GM23338 (cell line): Measurements from ENCODE around the gene DAAM2. TPM values are rescaled to one million over a fixed set of nuclear protein-coding genes. Genes with fewer than 3 reads are reported as not detected.

Source experiments
- ATAC-seq: fragments of 200-7000 bp; cut with Tn5 transposase; 3 replicates; pipeline ENCODE4 v1.9.1; 2020
- DNase-seq: peaks from one replicate; pipeline ENCODE4 v3.0.0-alpha.2; 2015; ENCODE audit warnings: low spot score
- H2AFZ ChIP-seq: fragments of 200-600 bp; sonication (generic); 2 replicates; pipeline ENCODE4 v1.8.0; 2016; ENCODE audit warnings: antibody characterized with exemption, mild to moderate bottlenecking, moderate library complexity
- H3F3A ChIP-seq: fragments of 200-600 bp; sonication (generic); replicated peaks from 2 replicates; pipeline ENCODE4 v1.8.0; 2017; ENCODE audit warnings: antibody characterized with exemption, mixed run types, low read depth
- H3K27ac ChIP-seq: fragments of 200-600 bp; sonication (generic); 2 replicates; pipeline ENCODE4 v1.6.1; 2016; ENCODE audit warnings: low read depth
- H3K27me3 ChIP-seq: fragments of 200-600 bp; sonication (generic); 2 replicates; pipeline ENCODE4 v1.8.0; 2016; ENCODE audit warnings: mild to moderate bottlenecking, mixed run types, moderate library complexity; ENCODE audit not compliant: insufficient read depth
- H3K36me3 ChIP-seq: fragments of 200-600 bp; sonication (generic); 2 replicates; pipeline ENCODE4 v1.8.0; 2016; ENCODE audit warnings: mild to moderate bottlenecking; ENCODE audit not compliant: insufficient read depth
- H3K4me1 ChIP-seq: fragments of 200-600 bp; sonication (generic); 2 replicates; pipeline ENCODE4 v1.8.0; 2016; ENCODE audit warnings: mild to moderate bottlenecking, moderate library complexity; ENCODE audit not compliant: insufficient read depth
- H3K4me2 ChIP-seq: fragments of 200-600 bp; sonication (generic); 2 replicates; pipeline ENCODE4 v1.7.1; 2017; ENCODE audit warnings: mixed run types
- H3K4me3 ChIP-seq: fragments of 200-600 bp; sonication (generic); 2 replicates; pipeline ENCODE4 v1.6.1; 2016; ENCODE audit warnings: mixed run types
- H3K79me2 ChIP-seq: fragments of 200-600 bp; sonication (generic); replicated peaks from 2 replicates; pipeline ENCODE4 v1.8.0; 2017; ENCODE audit warnings: mild to moderate bottlenecking; ENCODE audit not compliant: insufficient read depth
- H3K9me2 ChIP-seq: fragments of 200-600 bp; sonication (generic); 2 replicates; pipeline ENCODE4 v1.8.0; 2017; ENCODE audit not compliant: insufficient read depth
- H4K20me1 ChIP-seq: fragments of 200-600 bp; sonication (generic); replicated peaks from 2 replicates; pipeline ENCODE4 v1.8.0; 2017; ENCODE audit warnings: mild to moderate bottlenecking; ENCODE audit not compliant: insufficient read depth
- H3K27ac Mint-ChIP-seq: 2 replicates; pipeline ENCODE4 v1.8.0; 2020; ENCODE audit warnings: inconsistent platforms, mild to moderate bottlenecking, moderate library complexity, mixed read lengths
- H3K27me3 Mint-ChIP-seq: 3 replicates; pipeline ENCODE4 v1.8.0; 2022; ENCODE audit warnings: low read depth, mild to moderate bottlenecking, moderate library complexity, mixed read lengths, inconsistent platforms; ENCODE audit not compliant: insufficient read depth, poor library complexity
- H3K36me3 Mint-ChIP-seq: 3 replicates; pipeline ENCODE4 v1.8.0; 2021; ENCODE audit warnings: low read depth, mild to moderate bottlenecking, inconsistent platforms, moderate library complexity, mixed read lengths
- H3K4me1 Mint-ChIP-seq: 3 replicates; pipeline ENCODE4 v1.8.0; 2020; ENCODE audit warnings: mild to moderate bottlenecking, inconsistent platforms, mixed read lengths
- H3K4me3 Mint-ChIP-seq: 3 replicates; pipeline ENCODE4 v1.8.0; 2021; ENCODE audit warnings: moderate library complexity, mild to moderate bottlenecking, inconsistent platforms, mixed read lengths
- H3K9me3 Mint-ChIP-seq: 3 replicates; pipeline ENCODE4 v1.8.0; 2020; ENCODE audit warnings: moderate library complexity, mild to moderate bottlenecking, inconsistent platforms, mixed read lengths
- CREB1 ChIP-seq: fragments of 250-450 bp; sonication (Bioruptor Pico); IDR thresholded peaks from 2 replicates; pipeline ENCODE4 v1.5.0; 2020; ENCODE audit warnings: low read depth, mild to moderate bottlenecking, moderate library complexity
- EZH2 ChIP-seq: fragments of 200-600 bp; sonication (generic); IDR thresholded peaks from one replicate; pipeline ENCODE4 v1.8.0; 2017; ENCODE audit warnings: antibody characterized with exemption, mild to moderate bottlenecking, low read depth; ENCODE audit not compliant: unreplicated experiment
- EZH2phosphoT487 ChIP-seq: fragments of 200-600 bp; sonication (generic); IDR thresholded peaks from one replicate; pipeline ENCODE4 v1.8.1; 2018; ENCODE audit warnings: antibody characterized with exemption; ENCODE audit not compliant: unreplicated experiment
- JUNB ChIP-seq: IDR thresholded peaks from one replicate; pipeline ENCODE4 v1.6.1; 2016; ENCODE audit warnings: antibody characterized with exemption; ENCODE audit not compliant: unreplicated experiment
- NANOG ChIP-seq: IDR thresholded peaks from 2 replicates; pipeline ENCODE4 v1.6.1; 2016; ENCODE audit warnings: antibody characterized with exemption, borderline replicate concordance
- POLR2AphosphoS5 ChIP-seq: IDR thresholded peaks from 2 replicates; pipeline ENCODE4 v1.6.1; 2016; ENCODE audit warnings: antibody characterized with exemption, low read depth
- REST ChIP-seq: IDR thresholded peaks from one replicate; pipeline ENCODE4 v1.6.1; 2018; ENCODE audit warnings: antibody characterized with exemption; ENCODE audit not compliant: unreplicated experiment
- STAT1 ChIP-seq: IDR thresholded peaks from one replicate; pipeline ENCODE4 v1.6.1; 2016; ENCODE audit warnings: antibody characterized with exemption; ENCODE audit not compliant: unreplicated experiment
- ZNF114 ChIP-seq: fragments of 250-450 bp; sonication (Bioruptor Pico); IDR thresholded peaks from 2 replicates; pipeline ENCODE4 v1.5.0; 2020; ENCODE audit warnings: mild to moderate bottlenecking, moderate library complexity
- ZNF331 ChIP-seq: fragments of 250-450 bp; sonication (Bioruptor Pico); IDR thresholded peaks from 2 replicates; pipeline ENCODE4 v1.5.0; 2020; ENCODE audit warnings: low read depth, mild to moderate bottlenecking, moderate library complexity
- ZNF462 ChIP-seq: fragments of 250-450 bp; sonication (Bioruptor Pico); IDR thresholded peaks from 2 replicates; pipeline ENCODE4 v1.5.0; 2020; ENCODE audit warnings: mild to moderate bottlenecking, moderate library complexity
- polyA plus RNA-seq: library from polyadenylated mRNA; unstranded; fragments of >200 nt; fragmentation: Nextera tagmentation; extraction: Ambion mirVana; gene quantifications from 2 replicates; pipeline ENCODE4 v1.2.1, GENCODE V29; 2016
- total RNA-seq: library from RNA; depleted of rRNA; stranded (reverse); fragments of >200 nt; shearing (Covaris generic); gene quantifications from 2 replicates; pipeline ENCODE4 v1.2.3, GENCODE V29; 2014
- TF ChIP-seq, protein P1 (sequence below), 2 experiments: fragments of 200-600 bp in 1 of 2; sonication (generic) in 1 of 2; conservative IDR thresholded peaks; 2 replicates each; pipeline versions ENCODE4 v1.5.1 to v1.6.1; 2016 to 2017; ENCODE audit warnings: antibody characterized with exemption in 2 of 2, low read depth in 2 of 2, mild to moderate bottlenecking in 2 of 2, moderate library complexity in 1 of 2
- TF ChIP-seq, protein P2 (sequence below): IDR thresholded peaks from 2 replicates; pipeline ENCODE4 v1.6.1; 2016; ENCODE audit warnings: antibody characterized with exemption

DAAM2 gene
- total and polyA plus RNA-seq, 2 experiments from 2014 or later = 1.4 to 4.9 TPM

DNA sequence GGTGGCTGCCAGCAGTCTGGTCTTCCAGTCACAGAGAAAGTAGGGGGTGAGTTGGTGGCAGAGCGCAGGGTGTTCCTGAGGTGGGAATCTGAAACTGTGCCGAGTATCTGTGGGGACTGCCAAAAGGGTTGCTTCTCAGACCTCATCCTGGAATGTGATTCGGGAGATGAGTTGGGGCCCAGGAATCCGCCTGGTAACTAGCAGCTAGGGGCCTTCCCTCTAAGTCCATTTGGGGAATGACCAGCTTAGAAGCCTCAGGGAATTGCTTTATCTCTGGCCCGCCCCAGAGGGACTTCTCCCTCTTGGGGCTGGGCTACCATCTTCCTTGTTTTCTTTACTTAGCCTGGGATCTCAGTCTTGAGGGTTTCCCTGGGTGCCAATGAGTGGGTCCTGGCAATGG is 92.5 kb downstream of the DAAM2 start:
- no peaks in the 10 kb centered on the region for H4K20me1 ChIP-seq
- no peaks in the 10 kb centered on the region for H3F3A ChIP-seq
- Mint-ChIP-seq H3K36me3 (no peaks in the 10 kb centered on the region), H3K27me3 (peaks cover 2% of the 10 kb centered on the region), H3K4me3 (no peak overlapping the region), H3K27ac (no peak overlapping the region), H3K4me1 (no peaks in the 10 kb centered on the region), H3K9me3 (no peaks in the 10 kb centered on the region)
- H3K4me3 ChIP-seq = no peak overlapping the region
- peaks cover 6% of the 10 kb centered on the region; the same call in 1 of the 2 replicates for H3K9me2 ChIP-seq
- no peak for DNase-seq
- H3K27me3 ChIP-seq = no peaks in the 10 kb centered on the region
- H3K4me2 ChIP-seq = no peak overlapping the region
- no peak for TF ChIP-seq EZH2phosphoT487
- TF ChIP-seq ZNF331 (CRISPR knock-in tag) = no peak
- no peak for TF ChIP-seq JUNB
- TF ChIP-seq EZH2 = no peak
- TF ChIP-seq STAT1 = no peak
- no peak for TF ChIP-seq NANOG
- TF ChIP-seq, protein P1, sequence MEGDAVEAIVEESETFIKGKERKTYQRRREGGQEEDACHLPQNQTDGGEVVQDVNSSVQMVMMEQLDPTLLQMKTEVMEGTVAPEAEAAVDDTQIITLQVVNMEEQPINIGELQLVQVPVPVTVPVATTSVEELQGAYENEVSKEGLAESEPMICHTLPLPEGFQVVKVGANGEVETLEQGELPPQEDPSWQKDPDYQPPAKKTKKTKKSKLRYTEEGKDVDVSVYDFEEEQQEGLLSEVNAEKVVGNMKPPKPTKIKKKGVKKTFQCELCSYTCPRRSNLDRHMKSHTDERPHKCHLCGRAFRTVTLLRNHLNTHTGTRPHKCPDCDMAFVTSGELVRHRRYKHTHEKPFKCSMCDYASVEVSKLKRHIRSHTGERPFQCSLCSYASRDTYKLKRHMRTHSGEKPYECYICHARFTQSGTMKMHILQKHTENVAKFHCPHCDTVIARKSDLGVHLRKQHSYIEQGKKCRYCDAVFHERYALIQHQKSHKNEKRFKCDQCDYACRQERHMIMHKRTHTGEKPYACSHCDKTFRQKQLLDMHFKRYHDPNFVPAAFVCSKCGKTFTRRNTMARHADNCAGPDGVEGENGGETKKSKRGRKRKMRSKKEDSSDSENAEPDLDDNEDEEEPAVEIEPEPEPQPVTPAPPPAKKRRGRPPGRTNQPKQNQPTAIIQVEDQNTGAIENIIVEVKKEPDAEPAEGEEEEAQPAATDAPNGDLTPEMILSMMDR (conservative IDR thresholded peaks at IDR 0.05; ENCODE audit: low read depth in 2 of 2) = no peak
- TF ChIP-seq ZNF114 (CRISPR knock-in tag) = no peak
- no peak for TF ChIP-seq CREB1 (CRISPR knock-in tag)
- TF ChIP-seq, protein P2, sequence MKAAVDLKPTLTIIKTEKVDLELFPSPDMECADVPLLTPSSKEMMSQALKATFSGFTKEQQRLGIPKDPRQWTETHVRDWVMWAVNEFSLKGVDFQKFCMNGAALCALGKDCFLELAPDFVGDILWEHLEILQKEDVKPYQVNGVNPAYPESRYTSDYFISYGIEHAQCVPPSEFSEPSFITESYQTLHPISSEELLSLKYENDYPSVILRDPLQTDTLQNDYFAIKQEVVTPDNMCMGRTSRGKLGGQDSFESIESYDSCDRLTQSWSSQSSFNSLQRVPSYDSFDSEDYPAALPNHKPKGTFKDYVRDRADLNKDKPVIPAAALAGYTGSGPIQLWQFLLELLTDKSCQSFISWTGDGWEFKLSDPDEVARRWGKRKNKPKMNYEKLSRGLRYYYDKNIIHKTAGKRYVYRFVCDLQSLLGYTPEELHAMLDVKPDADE = no peak
- no peak for TF ChIP-seq POLR2AphosphoS5
- TF ChIP-seq ZNF462 = no peak
- no peak for TF ChIP-seq REST
- no peak for ATAC-seq
- H3K27ac ChIP-seq = no peak overlapping the region
- H3K36me3 ChIP-seq = no peaks in the 10 kb centered on the region
- no peak overlapping the region for H2AFZ ChIP-seq
- no peaks in the 10 kb centered on the region for H3K79me2 ChIP-seq
- H3K4me1 ChIP-seq = no peaks in the 10 kb centered on the region
